Activated T-cell treated with anti-CD3 and anti-CD28 coated beads, Interleukin-2, amount 50 U/mL, for 72 hours (primary cell): ENCODE data around the gene DBET. TPM values are rescaled to one million over a fixed set of nuclear protein-coding genes. Genes with fewer than 3 reads are reported as not detected.
"Not testable (repeated sequence)": the region's sequence is repeated elsewhere in the genome, so short reads cannot be mapped to it uniquely, and the experiment has no call there.

Experiments used
- ATAC-seq, 2 donors: fragments of 150-1000 bp; cut with Tn5 transposase; replicated peaks in 1 of 2; 2 replicates each; pipeline ENCODE4 v1.10.0; 2021; ENCODE audit warnings: moderate library complexity in 2 of 2, mild to moderate bottlenecking in 1 of 2
- DNase-seq, 2 donors: peaks; one replicate each; pipeline ENCODE4 v3.0.0; 2021 to 2022; ENCODE audit warnings: mixed read lengths in 1 of 2
- H3K27ac Mint-ChIP-seq: one replicate; pipeline ENCODE4 v1.8.0; 2022; ENCODE audit warnings: mild to moderate bottlenecking, moderate library complexity, mixed read lengths
- H3K27me3 Mint-ChIP-seq: one replicate; pipeline ENCODE4 v1.8.0; 2022; ENCODE audit warnings: low read depth, mixed read lengths
- H3K36me3 Mint-ChIP-seq, 2 donors: one replicate each; pipeline ENCODE4 v1.8.0; 2022; ENCODE audit warnings: mixed read lengths in 2 of 2, mild to moderate bottlenecking in 1 of 2; ENCODE audit not compliant: insufficient read depth in 2 of 2
- H3K4me1 Mint-ChIP-seq: one replicate; pipeline ENCODE4 v1.8.0; 2022; ENCODE audit warnings: low read depth, mixed read lengths
- H3K4me3 Mint-ChIP-seq, 2 donors: one replicate each; pipeline ENCODE4 v1.8.0; 2022; ENCODE audit warnings: mild to moderate bottlenecking in 2 of 2, mixed read lengths in 2 of 2, moderate library complexity in 2 of 2
- H3K9me3 Mint-ChIP-seq, 2 donors: one replicate each; pipeline ENCODE4 v1.8.0; 2022; ENCODE audit warnings: mixed read lengths in 2 of 2
- total RNA-seq, 2 donors: library from RNA; stranded (reverse); gene quantifications; one replicate each; pipeline ENCODE4 v1.2.3, GENCODE V29; 2022

DBET gene
- total RNA-seq, 2 donors from 2014 or later = not detected

GRCh38 chr4:190022614-190023281 is 41.6 kb upstream of the DBET start:
- Mint-ChIP-seq H3K27me3 (peaks cover 28% of the 10 kb centered on the region), H3K4me1 (peaks cover 28% of the 10 kb centered on the region), H3K4me3 (peak overlapping the region; percentile 77 to 79)
- ATAC-seq = peak; percentile 42 to 46
- not testable (repeated sequence) for H3K36me3 Mint-ChIP-seq, H3K9me3 Mint-ChIP-seq, H3K27ac Mint-ChIP-seq
- peak; percentile 13 for DNase-seq

GRCh38 chr4:190027156-190027555 is 37.1 kb upstream of the DBET start, which contains the start of gene FRG2:
Gene FRG2 (minus strand): TSS chr4:190027256. CDS start chr4:190027204, 52 bp downstream.
- not testable (repeated sequence) for H3K36me3 Mint-ChIP-seq, H3K27me3 Mint-ChIP-seq, H3K9me3 Mint-ChIP-seq, H3K27ac Mint-ChIP-seq, ATAC-seq, DNase-seq, H3K4me3 Mint-ChIP-seq, H3K4me1 Mint-ChIP-seq

- H3K27me3 Mint-ChIP-seq, H3K27ac Mint-ChIP-seq, H3K36me3 Mint-ChIP-seq, H3K4me1 Mint-ChIP-seq, H3K4me3 Mint-ChIP-seq, H3K9me3 Mint-ChIP-seq: not testable (repeated sequence)
- peak; percentile 78 to 93 for ATAC-seq
- DNase-seq = peak in 1 of 2 donors; percentile 9
These were observed 33.0 kb upstream of the DBET start for GRCh38 chr4:190031264-190031663.

- not testable (repeated sequence) for H3K36me3 Mint-ChIP-seq, H3K27me3 Mint-ChIP-seq, H3K27ac Mint-ChIP-seq, H3K4me1 Mint-ChIP-seq, H3K9me3 Mint-ChIP-seq, H3K4me3 Mint-ChIP-seq
- DNase-seq (peak in 1 of 2 donors; percentile 18), ATAC-seq (peak; percentile 41 to 56)
These were observed 26.5 kb upstream of the DBET start for GRCh38 chr4:190037704-190038388.

GRCh38 chr4:190040873-190041272 is 23.4 kb upstream of the DBET start:
- H3K4me3 Mint-ChIP-seq, H3K27ac Mint-ChIP-seq, H3K9me3 Mint-ChIP-seq, H3K27me3 Mint-ChIP-seq, ATAC-seq, H3K4me1 Mint-ChIP-seq, H3K36me3 Mint-ChIP-seq, DNase-seq: not testable (repeated sequence)

- not testable (repeated sequence) for DNase-seq, H3K27me3 Mint-ChIP-seq, H3K9me3 Mint-ChIP-seq, H3K4me1 Mint-ChIP-seq, ATAC-seq, H3K4me3 Mint-ChIP-seq, H3K27ac Mint-ChIP-seq, H3K36me3 Mint-ChIP-seq
These were observed 16.7 kb upstream of the DBET start for GRCh38 chr4:190047627-190048026.

- H3K27ac Mint-ChIP-seq, ATAC-seq, H3K4me3 Mint-ChIP-seq, H3K9me3 Mint-ChIP-seq, DNase-seq, H3K27me3 Mint-ChIP-seq, H3K4me1 Mint-ChIP-seq, H3K36me3 Mint-ChIP-seq: not testable (repeated sequence)
These were observed 14.7 kb upstream of the DBET start for GRCh38 chr4:190049378-190050239.

GRCh38 chr4:190058997-190059396 is 5.3 kb upstream of the DBET start:
- not testable (repeated sequence) for H3K9me3 Mint-ChIP-seq, H3K27ac Mint-ChIP-seq, H3K27me3 Mint-ChIP-seq, DNase-seq, H3K4me3 Mint-ChIP-seq, ATAC-seq, H3K36me3 Mint-ChIP-seq, H3K4me1 Mint-ChIP-seq

GRCh38 chr4:190064805-190065204 is 503 bp downstream of the DBET start:
- H3K36me3 Mint-ChIP-seq, DNase-seq, H3K27ac Mint-ChIP-seq, H3K4me1 Mint-ChIP-seq, H3K27me3 Mint-ChIP-seq, H3K9me3 Mint-ChIP-seq, ATAC-seq, H3K4me3 Mint-ChIP-seq: not testable (repeated sequence)

GRCh38 chr4:190068351-190068750 is 4.0 kb downstream of the DBET start:
- not testable (repeated sequence) for H3K36me3 Mint-ChIP-seq, ATAC-seq, H3K9me3 Mint-ChIP-seq, H3K27ac Mint-ChIP-seq, DNase-seq, H3K4me3 Mint-ChIP-seq, H3K27me3 Mint-ChIP-seq, H3K4me1 Mint-ChIP-seq

- DNase-seq, H3K9me3 Mint-ChIP-seq, H3K36me3 Mint-ChIP-seq, H3K4me1 Mint-ChIP-seq, H3K27me3 Mint-ChIP-seq, ATAC-seq, H3K4me3 Mint-ChIP-seq, H3K27ac Mint-ChIP-seq: not testable (repeated sequence)
These were observed 28.8 kb downstream of the DBET start for GRCh38 chr4:190093052-190093451.

- not testable (repeated sequence) for H3K4me3 Mint-ChIP-seq, H3K27ac Mint-ChIP-seq, H3K27me3 Mint-ChIP-seq, DNase-seq, ATAC-seq, H3K36me3 Mint-ChIP-seq, H3K4me1 Mint-ChIP-seq, H3K9me3 Mint-ChIP-seq
These were observed 29.7 kb downstream of the DBET start for GRCh38 chr4:190094031-190094430.

GRCh38 chr4:190095335-190095734 is 31.0 kb downstream of the DBET start:
- not testable (repeated sequence) for ATAC-seq, H3K4me1 Mint-ChIP-seq, H3K9me3 Mint-ChIP-seq, H3K27ac Mint-ChIP-seq, DNase-seq, H3K36me3 Mint-ChIP-seq, H3K27me3 Mint-ChIP-seq, H3K4me3 Mint-ChIP-seq
